Spleen (tissue), 11 donors: ENCODE data around the gene SYNJ2. TPM values are rescaled to one million over a fixed set of nuclear protein-coding genes. Genes with fewer than 3 reads are reported as not detected.
A peak's percentile ranks its signal among the peaks of the same experiment; 100 is the strongest.

Source experiments
- DNase-seq: peaks from one replicate; pipeline ENCODE4 v3.0.0-alpha.2; 2020
- H3K27ac ChIP-seq, 8 donors: fragments of 200-600 bp; sonication (generic) in 7 of 8; 1 replicate in 4 of 8; 2 replicates in 4 of 8; pipeline versions ENCODE4 v1.5.0 to v1.8.0; 2016 to 2021; ENCODE audit warnings: inconsistent platforms in 4 of 8, mild to moderate bottlenecking in 4 of 8, moderate library complexity in 1 of 8
- H3K27me3 ChIP-seq, 7 donors: fragments of 200-600 bp; sonication (generic) in 6 of 7; replicated peaks in 1 of 7; 1 replicate in 4 of 7; 2 replicates in 3 of 7; pipeline versions ENCODE4 v1.5.0 to v1.8.0; 2016 to 2021; ENCODE audit warnings: inconsistent platforms in 3 of 7, mild to moderate bottlenecking in 1 of 7
- H3K36me3 ChIP-seq, 6 donors: fragments of 200-600 bp; sonication (generic) in 5 of 6; 1 replicate in 4 of 6; 2 replicates in 2 of 6; pipeline versions ENCODE4 v1.5.0 to v1.8.0; 2016 to 2021; ENCODE audit warnings: inconsistent platforms in 2 of 6
- H3K4me1 ChIP-seq, 6 donors: fragments of 200-600 bp; sonication (generic) in 5 of 6; 1 replicate in 3 of 6; 2 replicates in 3 of 6; pipeline versions ENCODE4 v1.5.0 to v1.8.0; 2016 to 2021; ENCODE audit warnings: inconsistent platforms in 3 of 6
- H3K4me3 ChIP-seq, 8 donors: fragments of 200-600 bp; sonication (generic) in 7 of 8; 1 replicate in 4 of 8; 2 replicates in 4 of 8; pipeline versions ENCODE4 v1.5.0 to v1.8.0; 2016 to 2021; ENCODE audit warnings: inconsistent platforms in 4 of 8, mild to moderate bottlenecking in 4 of 8, moderate library complexity in 2 of 8
- H3K9me3 ChIP-seq, 8 donors: fragments of 200-600 bp; sonication (generic) in 7 of 8; 1 replicate in 4 of 8; 2 replicates in 4 of 8; pipeline versions ENCODE4 v1.5.0 to v1.8.0; 2016 to 2021; ENCODE audit warnings: inconsistent platforms in 4 of 8
- POLR2A ChIP-seq, 3 donors: fragments of 450-650 bp; IDR thresholded peaks; one replicate each; pipeline ENCODE4 v1.5.1; 2017; ENCODE audit warnings: antibody characterized with exemption in 3 of 3, mild to moderate bottlenecking in 1 of 3
- POLR2AphosphoS5 ChIP-seq, 3 donors: sonication (generic); formaldehyde crosslinking; IDR thresholded peaks; one replicate each; pipeline ENCODE4 v1.5.1; 2017; ENCODE audit warnings: antibody characterized with exemption in 3 of 3
- WGBS, 5 donors: extraction: QIAGEN DNeasy Blood & Tissue Kit in 3 of 5; methylation state at CpG; one replicate each; pipeline versions ENCODE4 v1.1.5 to v1.1.7; 2013 to 2018; 5-methylcytosine and 5-hydroxymethylcytosine counted together
- intact Hi-C: fragments of 100-400 bp; cut with DNase I; formaldehyde crosslinking; loops from one replicate; pipeline ENCODE4 v1.15.0; 2023; ENCODE audit warnings: low total_unique reads
- polyA plus RNA-seq, 3 donors: library from polyadenylated mRNA; stranded (reverse); fragments of 200-250 nt; gene quantifications; one replicate each; pipeline ENCODE4 v1.2.1, GENCODE V29; 2013
- total RNA-seq, 7 donors: library from RNA; depleted of rRNA in 3 of 7; stranded (reverse); fragments of >200 nt in 3 of 7; fragmentation: NEBNext Ultra II Directional in 4 of 7; extraction: Animal tissue kit (Norgen Biotek cat#: 25700) in 4 of 7; gene quantifications; one replicate each; pipeline versions ENCODE4 v1.1.0 to v1.2.1, GENCODE V29; 2016 to 2021
- TF ChIP-seq, protein P1 (sequence below), 11 experiments: fragments of 200-600 bp in 7 of 11; fragments of 450-650 bp in 4 of 11; sonication (generic) in 4 of 11; IDR thresholded peaks in 8 of 11; conservative IDR thresholded peaks in 3 of 11; 1 replicate in 7 of 11; 2 replicates in 4 of 11; pipeline versions ENCODE4 v1.4.0 to v1.8.0; 2016 to 2021; ENCODE audit warnings: antibody characterized with exemption in 11 of 11, inconsistent platforms in 4 of 11, mild to moderate bottlenecking in 1 of 11
- donor health status: healthy with polysubstance abuse.
- donor health status: DM: no; HTN: no; CAD: no; lungs with moderate emphysema.
- donor health status: DM: no; HTN: no; CAD: no.
- donor health status: Bipolar disorder and iron deficiency.
- donor health status: healthy.
- donor health status: DM: no; HTN: no; CAD: no.
- donor health status: DM: yes; HTN: yes; CAD: no.

SYNJ2 gene
- total and polyA plus RNA-seq, 10 donors = 2.4 to 34.0 (median 9.2) TPM

DNA sequence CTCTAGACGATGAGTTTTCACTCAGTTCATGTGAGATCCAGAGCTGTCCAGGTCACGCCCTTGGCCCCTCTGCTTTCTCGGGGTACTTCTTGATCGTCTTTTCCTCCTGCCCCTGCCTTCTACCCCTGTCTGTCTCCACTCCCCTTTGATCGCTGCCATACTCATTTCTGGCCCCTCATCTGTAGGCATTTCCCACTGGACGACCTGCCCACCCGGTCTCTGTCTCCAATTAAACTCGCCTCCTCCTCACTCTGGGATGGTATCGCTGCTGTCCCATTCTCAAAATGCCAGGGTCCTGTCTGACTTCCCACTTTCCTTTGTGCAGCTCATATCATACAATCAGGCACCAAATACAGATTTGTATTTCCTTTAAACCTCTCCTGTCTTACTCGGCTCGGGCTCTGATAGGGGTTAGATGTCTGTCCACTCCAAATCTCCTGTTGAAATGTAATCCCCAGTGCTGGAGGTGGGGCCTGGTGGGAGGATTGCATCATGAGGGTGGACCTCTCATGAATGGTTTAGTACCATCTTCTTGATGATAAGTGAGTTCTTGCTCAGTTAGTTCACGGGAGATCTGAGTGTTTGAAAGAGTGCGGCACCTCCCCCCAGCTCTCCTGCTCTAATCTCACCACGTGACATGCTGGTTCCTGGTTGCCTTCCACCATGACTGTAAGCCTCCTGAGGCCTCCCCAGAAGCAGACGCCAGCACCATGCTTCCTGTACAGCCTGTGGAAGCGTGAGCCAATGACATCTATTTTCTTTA lies 3.5 kb upstream of the SYNJ2 start:
- no peaks in the 10 kb centered on the region for H3K9me3 ChIP-seq
- 73 to 84% (median 81%) methylated on average over 16 of the region's 16 CpGs for WGBS, 5 donors
- H3K27ac ChIP-seq = no peak overlapping the region
- DNase-seq = no peak
- intact Hi-C loops = no loop called here
- no peaks in the 10 kb centered on the region for H3K36me3 ChIP-seq
- TF ChIP-seq POLR2A (IDR thresholded peaks at IDR 0.05) (no peak), POLR2AphosphoS5 (IDR thresholded peaks at IDR 0.05) (no peak)
- TF ChIP-seq, protein P1, sequence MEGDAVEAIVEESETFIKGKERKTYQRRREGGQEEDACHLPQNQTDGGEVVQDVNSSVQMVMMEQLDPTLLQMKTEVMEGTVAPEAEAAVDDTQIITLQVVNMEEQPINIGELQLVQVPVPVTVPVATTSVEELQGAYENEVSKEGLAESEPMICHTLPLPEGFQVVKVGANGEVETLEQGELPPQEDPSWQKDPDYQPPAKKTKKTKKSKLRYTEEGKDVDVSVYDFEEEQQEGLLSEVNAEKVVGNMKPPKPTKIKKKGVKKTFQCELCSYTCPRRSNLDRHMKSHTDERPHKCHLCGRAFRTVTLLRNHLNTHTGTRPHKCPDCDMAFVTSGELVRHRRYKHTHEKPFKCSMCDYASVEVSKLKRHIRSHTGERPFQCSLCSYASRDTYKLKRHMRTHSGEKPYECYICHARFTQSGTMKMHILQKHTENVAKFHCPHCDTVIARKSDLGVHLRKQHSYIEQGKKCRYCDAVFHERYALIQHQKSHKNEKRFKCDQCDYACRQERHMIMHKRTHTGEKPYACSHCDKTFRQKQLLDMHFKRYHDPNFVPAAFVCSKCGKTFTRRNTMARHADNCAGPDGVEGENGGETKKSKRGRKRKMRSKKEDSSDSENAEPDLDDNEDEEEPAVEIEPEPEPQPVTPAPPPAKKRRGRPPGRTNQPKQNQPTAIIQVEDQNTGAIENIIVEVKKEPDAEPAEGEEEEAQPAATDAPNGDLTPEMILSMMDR (IDR thresholded peaks at IDR 0.05 in 8 of 11, conservative IDR thresholded peaks at IDR 0.05 in 3 of 11) = no peak
- H3K4me3 ChIP-seq = no peak overlapping the region
- peaks cover 6 to 44% (median 20%) of the 10 kb centered on the region in 6 donors for H3K4me1 ChIP-seq
- H3K27me3 ChIP-seq = peaks cover 0 to 16% (median 0%) of the 10 kb centered on the region in 7 donors

DNA sequence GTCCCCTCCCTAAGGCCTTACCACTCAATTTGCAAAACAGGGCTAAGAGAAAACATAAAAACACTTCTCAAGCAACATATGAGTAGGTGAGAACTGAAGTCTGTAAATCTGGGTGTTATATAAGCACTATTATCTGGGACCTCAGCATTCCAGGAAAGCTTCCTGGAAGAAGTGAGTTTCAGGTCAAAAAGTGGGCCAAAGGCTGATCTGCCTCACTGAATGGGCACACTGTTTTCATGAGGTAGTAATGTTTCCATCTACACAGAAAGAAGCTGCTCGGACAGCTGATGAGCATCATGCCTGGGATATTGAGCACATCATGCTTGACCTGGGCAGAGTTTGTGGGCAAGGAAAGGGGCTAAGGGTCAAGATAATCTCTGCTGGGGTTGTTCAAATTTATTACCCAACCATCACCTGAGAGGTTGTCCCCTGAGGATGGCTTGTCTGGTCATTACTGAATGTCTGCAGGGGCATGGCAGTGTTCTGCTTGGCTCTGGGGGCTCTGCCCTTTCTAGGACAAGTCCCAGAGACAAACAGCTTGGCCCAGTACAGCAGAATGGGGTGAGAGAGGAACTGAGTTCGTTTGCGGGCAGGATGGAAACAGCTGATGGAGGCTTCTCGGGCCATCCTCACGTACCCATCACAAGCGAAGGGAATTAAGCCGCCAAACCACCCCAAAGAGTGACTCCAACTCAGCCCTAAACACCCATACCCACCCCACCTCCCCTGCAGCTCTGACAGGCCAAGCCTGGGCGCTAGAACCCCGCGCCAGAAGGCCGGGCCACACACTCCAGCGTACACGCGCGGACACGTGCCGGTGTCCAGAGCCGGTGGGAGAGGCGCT lies 1.2 kb upstream of the SYNJ2 start:
- H3K27ac ChIP-seq = peak overlapping the region in 7 of 8 donors; percentile 74 to 88 (median 80)
- H3K4me3 ChIP-seq = peak overlapping the region; percentile 77 to 98 (median 86)
- 25 to 39% (median 31%) methylated on average over 19 of the region's 19 CpGs for WGBS, 5 donors
- TF ChIP-seq, protein P1 (IDR thresholded peaks at IDR 0.05 in 8 of 11, conservative IDR thresholded peaks at IDR 0.05 in 3 of 11) = no peak
- TF ChIP-seq POLR2A (IDR thresholded peaks at IDR 0.05) (no peak), POLR2AphosphoS5 (IDR thresholded peaks at IDR 0.05) (no peak)
- DNase-seq = peak; percentile 86
- H3K9me3 ChIP-seq = no peaks in the 10 kb centered on the region
- intact Hi-C loops = no loop called here
- peaks cover 0 to 16% (median 0%) of the 10 kb centered on the region in 7 donors for H3K27me3 ChIP-seq
- H3K36me3 ChIP-seq = no peaks in the 10 kb centered on the region
- peaks cover 11 to 67% (median 38%) of the 10 kb centered on the region in 6 donors for H3K4me1 ChIP-seq

DNA sequence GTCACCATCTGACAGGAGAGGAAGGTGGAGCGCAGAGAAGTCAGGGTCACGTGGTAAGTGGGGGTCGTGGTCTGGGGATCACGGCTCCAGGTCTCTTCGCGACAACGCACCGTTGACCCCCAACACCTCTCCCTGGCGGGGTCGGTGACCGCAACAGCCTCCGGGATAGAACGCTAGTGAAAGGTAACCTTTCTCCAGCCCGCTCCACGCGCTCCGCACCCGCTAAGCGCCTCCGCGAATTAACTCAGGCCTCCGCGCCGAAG lies 600 bp upstream of the SYNJ2 start:
- H3K4me1 ChIP-seq = peaks cover 11 to 71% (median 38%) of the 10 kb centered on the region in 6 donors
- H3K27ac ChIP-seq = peak overlapping the region in 7 of 8 donors; percentile 74 to 88 (median 80)
- no peaks in the 10 kb centered on the region for H3K36me3 ChIP-seq
- intact Hi-C loops = no loop called here
- H3K9me3 ChIP-seq = no peaks in the 10 kb centered on the region
- WGBS, 5 donors = 1 to 29% (median 7%) methylated on average over 3 to 24 of the region's 24 CpGs
- peaks cover 0 to 16% (median 0%) of the 10 kb centered on the region in 7 donors for H3K27me3 ChIP-seq
- H3K4me3 ChIP-seq = peak overlapping the region; percentile 77 to 98 (median 86)
- TF ChIP-seq, protein P1 (IDR thresholded peaks at IDR 0.05 in 8 of 11, conservative IDR thresholded peaks at IDR 0.05 in 3 of 11) = no peak
- TF ChIP-seq POLR2AphosphoS5 (IDR thresholded peaks at IDR 0.05) = no peak
- no peak for TF ChIP-seq POLR2A (IDR thresholded peaks at IDR 0.05)
- DNase-seq = no peak

DNA sequence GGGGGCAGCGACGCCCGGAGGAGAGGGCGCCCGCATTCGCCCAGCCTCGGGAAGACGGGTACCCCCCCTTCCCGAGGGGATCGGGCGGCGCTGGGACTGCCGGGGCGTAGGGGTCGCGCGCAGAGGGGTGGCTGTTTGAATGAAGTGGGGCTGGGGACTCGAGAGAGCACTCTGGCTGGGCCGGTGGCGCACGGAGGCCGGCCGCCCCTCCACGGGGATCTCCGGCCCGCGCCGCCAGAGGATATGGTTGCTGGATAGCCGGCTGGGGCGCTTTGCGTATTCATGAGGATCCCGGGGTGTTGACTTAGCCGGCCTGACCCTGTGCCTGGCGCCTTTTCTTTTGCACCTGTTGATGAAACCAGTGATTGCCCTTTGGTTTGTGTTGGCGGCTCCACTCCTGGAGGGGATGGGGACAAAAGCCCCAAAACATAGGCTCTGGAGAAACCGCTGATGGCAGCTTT lies 469 bp downstream of the SYNJ2 start:
- Histone ChIP-seq H3K27me3 (peaks cover 0 to 16% (median 0%) of the 10 kb centered on the region in 7 donors), H3K4me1 (peaks cover 11 to 71% (median 38%) of the 10 kb centered on the region in 6 donors), H3K36me3 (no peaks in the 10 kb centered on the region), H3K4me3 (peak overlapping the region; percentile 77 to 98 (median 86)), H3K27ac (peak overlapping the region; percentile 74 to 88 (median 78)), H3K9me3 (no peaks in the 10 kb centered on the region)
- intact Hi-C loops = no loop called here
- TF ChIP-seq POLR2AphosphoS5 (IDR thresholded peaks at IDR 0.05) (no peak), POLR2A (IDR thresholded peaks at IDR 0.05) (no peak)
- TF ChIP-seq, protein P1 (IDR thresholded peaks at IDR 0.05 in 8 of 11, conservative IDR thresholded peaks at IDR 0.05 in 3 of 11) = no peak
- DNase-seq = no peak
- WGBS, 5 donors = 1 to 2% (median 1%) methylated on average over 14 to 36 of the region's 36 CpGs
